NCI-H1930 (cell line): ENCODE results near the gene SHPK.

Experiments used
- DNase-seq, 2 experiments: peaks; one replicate each; lab custom pipeline; 2025; lab: John Stamatoyannopoulos, UW

Gene SHPK

GRCh38 chr17:3659541-3660111 is 23.6 kb upstream of the SHPK start:
- DNase-seq: no peak

GRCh38 chr17:3658784-3659449 is 22.9 kb upstream of the SHPK start:
- no peak for DNase-seq

GRCh38 chr17:3657874-3658783 is 22.1 kb upstream of the SHPK start:
- no peak for DNase-seq

- no peak for DNase-seq
Measured at GRCh38 chr17:3657588-3657869, 21.5 kb upstream of the SHPK start.

- DNase-seq: no peak
Measured at GRCh38 chr17:3656755-3657587, 20.9 kb upstream of the SHPK start.

- DNase-seq: no peak
Measured at GRCh38 chr17:3656353-3656752, 20.3 kb upstream of the SHPK start.

- no peak for DNase-seq
Measured at GRCh38 chr17:3655766-3656165, 19.7 kb upstream of the SHPK start.

- DNase-seq: peak; percentile 4 to 23
Measured at GRCh38 chr17:3647769-3648555, 11.9 kb upstream of the SHPK start.

GRCh38 chr17:3647251-3647650 is 11.2 kb upstream of the SHPK start:
- no peak for DNase-seq

- no peak for DNase-seq
Measured at GRCh38 chr17:3645310-3645709, 9.3 kb upstream of the SHPK start.

- DNase-seq: no peak
Measured at GRCh38 chr17:3643889-3644349, 7.9 kb upstream of the SHPK start.

- DNase-seq: no peak
Measured at GRCh38 chr17:3641717-3642486, 5.9 kb upstream of the SHPK start.

GRCh38 chr17:3641014-3641413 is 5.0 kb upstream of the SHPK start:
- DNase-seq: no peak

GRCh38 chr17:3639981-3640596 is 4.0 kb upstream of the SHPK start:
- DNase-seq: no peak

- no peak for DNase-seq
Measured at GRCh38 chr17:3636908-3637373, 891 bp upstream of the SHPK start.

GRCh38 chr17:3635474-3636153 is 436 bp downstream of the SHPK start:
- no peak for DNase-seq

GRCh38 chr17:3632287-3632686 is 3.8 kb downstream of the SHPK start:
- DNase-seq: no peak

- DNase-seq: no peak
Measured at GRCh38 chr17:3630781-3631180, 5.3 kb downstream of the SHPK start.

- no peak for DNase-seq
Measured at GRCh38 chr17:3627769-3628167, 8.3 kb downstream of the SHPK start.
